Peyer's patch (tissue), 4 donors: ENCODE measurements around the gene PSAP. TPM values are rescaled to one million over a fixed set of nuclear protein-coding genes. Genes with fewer than 3 reads are reported as not detected.
A peak's percentile ranks its signal among the peaks of the same experiment; 100 is the strongest.

Source experiments
- DNase-seq, 3 donors: peaks; one replicate each; pipeline ENCODE4 v3.0.0-alpha.2; 2017 to 2019
- H3K27ac ChIP-seq, 4 donors: fragments of 200-600 bp; sonication (generic); one replicate each; pipeline ENCODE4 v1.5.1; 2016 to 2019
- H3K27me3 ChIP-seq, 2 donors: fragments of 200-600 bp; sonication (generic); one replicate each; pipeline ENCODE4 v1.5.1; 2019
- H3K36me3 ChIP-seq, 3 donors: fragments of 200-600 bp; sonication (generic); one replicate each; pipeline ENCODE4 v1.5.1; 2016 to 2019
- H3K4me1 ChIP-seq, 4 donors: fragments of 200-600 bp; sonication (generic); one replicate each; pipeline ENCODE4 v1.5.1; 2016 to 2019
- H3K4me3 ChIP-seq, 4 donors: fragments of 200-600 bp; sonication (generic); 1 replicate in 3 of 4; 2 replicates in 1 of 4; pipeline ENCODE4 v1.5.1; 2016 to 2019; ENCODE audit warnings: mild to moderate bottlenecking in 1 of 4
- H3K9me3 ChIP-seq, 4 donors: fragments of 200-600 bp; sonication (generic); one replicate each; pipeline ENCODE4 v1.5.1; 2016 to 2019; ENCODE audit warnings: mild to moderate bottlenecking in 1 of 4
- POLR2A ChIP-seq, 2 donors: fragments of 450-650 bp; IDR thresholded peaks; one replicate each; pipeline ENCODE4 v1.5.1; 2017; ENCODE audit warnings: antibody characterized with exemption in 2 of 2, mild to moderate bottlenecking in 2 of 2, moderate library complexity in 2 of 2
- total RNA-seq, 4 donors: library from RNA; depleted of rRNA; stranded (reverse); fragments of >200 nt; gene quantifications; one replicate each; pipeline ENCODE4 v1.1.0, GENCODE V29; 2016
- TF ChIP-seq, protein P1 (sequence below), 6 experiments: fragments of 450-650 bp in 4 of 6; fragments of 200-600 bp in 2 of 6; sonication (generic) in 1 of 6; IDR thresholded peaks; one replicate each; pipeline ENCODE4 v1.5.1; 2017 to 2019; ENCODE audit warnings: antibody characterized with exemption in 6 of 6, mild to moderate bottlenecking in 3 of 6, moderate library complexity in 1 of 6

PSAP gene
- total RNA-seq, 4 donors from 2014 or later: 193 to 647 (median 491) TPM

DNA sequence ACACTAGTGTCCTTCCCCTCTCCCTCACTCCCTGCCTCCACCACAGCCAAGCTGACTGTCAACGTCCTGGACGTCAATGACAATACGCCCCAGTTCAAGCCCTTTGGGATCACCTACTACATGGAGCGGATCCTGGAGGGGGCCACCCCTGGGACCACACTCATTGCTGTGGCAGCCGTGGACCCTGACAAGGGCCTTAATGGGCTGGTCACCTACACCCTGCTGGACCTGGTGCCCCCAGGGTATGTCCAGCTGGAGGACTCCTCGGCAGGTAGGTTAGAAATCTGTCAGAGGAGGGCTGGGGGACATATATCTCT, 52.8 kb downstream of the PSAP start:
- TF ChIP-seq, protein P1, sequence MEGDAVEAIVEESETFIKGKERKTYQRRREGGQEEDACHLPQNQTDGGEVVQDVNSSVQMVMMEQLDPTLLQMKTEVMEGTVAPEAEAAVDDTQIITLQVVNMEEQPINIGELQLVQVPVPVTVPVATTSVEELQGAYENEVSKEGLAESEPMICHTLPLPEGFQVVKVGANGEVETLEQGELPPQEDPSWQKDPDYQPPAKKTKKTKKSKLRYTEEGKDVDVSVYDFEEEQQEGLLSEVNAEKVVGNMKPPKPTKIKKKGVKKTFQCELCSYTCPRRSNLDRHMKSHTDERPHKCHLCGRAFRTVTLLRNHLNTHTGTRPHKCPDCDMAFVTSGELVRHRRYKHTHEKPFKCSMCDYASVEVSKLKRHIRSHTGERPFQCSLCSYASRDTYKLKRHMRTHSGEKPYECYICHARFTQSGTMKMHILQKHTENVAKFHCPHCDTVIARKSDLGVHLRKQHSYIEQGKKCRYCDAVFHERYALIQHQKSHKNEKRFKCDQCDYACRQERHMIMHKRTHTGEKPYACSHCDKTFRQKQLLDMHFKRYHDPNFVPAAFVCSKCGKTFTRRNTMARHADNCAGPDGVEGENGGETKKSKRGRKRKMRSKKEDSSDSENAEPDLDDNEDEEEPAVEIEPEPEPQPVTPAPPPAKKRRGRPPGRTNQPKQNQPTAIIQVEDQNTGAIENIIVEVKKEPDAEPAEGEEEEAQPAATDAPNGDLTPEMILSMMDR (IDR thresholded peaks at IDR 0.05): no peak
- H3K4me1 ChIP-seq: peaks cover 0 to 3% (median 0%) of the 10 kb centered on the region in 4 donors
- H3K27ac ChIP-seq: peak overlapping the region in 1 of 4 donors; percentile 35
- H3K27me3 ChIP-seq: no peaks in the 10 kb centered on the region
- H3K36me3 ChIP-seq: no peaks in the 10 kb centered on the region
- peak in 1 of 3 donors; percentile 39 for DNase-seq
- no peaks in the 10 kb centered on the region for H3K9me3 ChIP-seq
- H3K4me3 ChIP-seq: no peak overlapping the region

DNA sequence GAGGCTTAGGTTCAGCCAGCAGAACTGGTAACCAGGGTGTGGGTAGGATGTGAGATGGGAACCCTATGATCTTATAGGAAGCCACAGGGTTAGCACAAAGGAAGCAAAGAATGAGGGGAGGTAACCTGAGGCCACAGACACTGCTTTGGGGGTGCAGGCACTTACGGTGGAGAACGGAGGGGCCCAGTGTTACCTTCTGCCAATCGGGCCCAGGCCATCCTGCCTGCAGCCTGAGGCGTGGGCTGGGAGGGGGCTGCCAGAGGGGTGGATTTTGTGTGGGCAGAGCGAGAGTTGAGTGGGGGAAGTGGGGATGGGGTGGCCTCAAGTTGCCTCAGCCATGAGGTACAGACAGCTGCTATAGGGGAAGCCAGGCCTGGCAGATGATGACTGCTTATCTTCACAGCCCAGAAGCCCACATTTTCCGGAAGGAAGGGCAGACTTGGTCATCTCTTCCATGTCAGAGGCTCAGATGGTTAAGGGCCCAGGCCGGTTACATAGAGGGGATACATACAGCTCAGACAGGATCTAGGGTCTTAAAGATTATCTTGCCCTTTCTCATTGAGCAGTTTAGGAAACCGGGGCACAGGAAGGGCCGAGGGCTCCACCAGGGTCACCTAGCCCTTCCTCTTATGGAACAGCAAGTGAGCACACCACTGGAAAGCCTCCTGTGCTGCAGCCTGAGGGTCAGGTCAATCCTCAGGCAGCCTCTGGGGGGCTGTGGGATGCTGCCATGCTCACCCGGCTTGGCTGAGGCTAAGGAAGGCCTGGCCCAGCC, 53.3 kb downstream of the PSAP start:
- TF ChIP-seq POLR2A (IDR thresholded peaks at IDR 0.05): no peak
- TF ChIP-seq, protein P1 (IDR thresholded peaks at IDR 0.05): no peak
- no peak overlapping the region for H3K4me3 ChIP-seq
- no peaks in the 10 kb centered on the region for H3K27me3 ChIP-seq
- H3K9me3 ChIP-seq: no peaks in the 10 kb centered on the region
- H3K4me1 ChIP-seq: peaks cover 0 to 3% (median 0%) of the 10 kb centered on the region in 4 donors
- H3K27ac ChIP-seq: peak overlapping the region in 1 of 4 donors; percentile 35
- no peaks in the 10 kb centered on the region for H3K36me3 ChIP-seq
- DNase-seq: no peak

DNA sequence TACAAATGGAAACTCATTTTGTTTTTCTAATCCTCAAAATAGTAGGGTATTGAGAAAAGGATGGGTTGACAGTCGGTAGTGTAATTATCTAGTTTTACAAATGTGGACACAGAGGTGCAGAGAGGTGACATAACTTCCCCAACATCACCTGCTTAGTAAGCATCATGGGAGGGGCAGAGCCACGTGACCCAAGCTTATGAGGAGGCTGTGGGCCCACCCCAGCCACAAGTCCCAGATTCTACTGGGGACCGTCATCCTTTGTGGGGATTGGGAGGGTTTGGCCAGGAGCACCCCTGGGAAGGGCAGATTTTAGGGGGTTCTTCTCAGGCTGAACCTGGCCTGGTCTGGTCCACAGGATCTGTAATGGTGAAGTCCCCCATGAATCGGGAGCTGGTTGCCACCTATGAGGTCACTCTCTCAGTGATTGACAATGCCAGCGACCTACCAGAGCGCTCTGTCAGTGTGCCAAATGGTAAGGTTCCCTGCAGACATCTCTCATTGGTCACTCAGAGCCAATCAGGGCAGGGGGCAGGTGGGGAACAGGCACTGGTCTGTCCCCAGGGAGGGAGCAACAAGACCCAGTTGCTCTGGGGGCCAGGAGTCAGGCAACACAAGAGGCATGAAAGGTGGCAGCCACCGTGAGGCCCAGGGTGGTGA, 54.2 kb downstream of the PSAP start:
- H3K4me3 ChIP-seq: no peak overlapping the region
- no peaks in the 10 kb centered on the region for H3K9me3 ChIP-seq
- peaks cover 0 to 3% (median 0%) of the 10 kb centered on the region in 4 donors for H3K4me1 ChIP-seq
- H3K27ac ChIP-seq: no peak overlapping the region
- H3K36me3 ChIP-seq: no peaks in the 10 kb centered on the region
- TF ChIP-seq, protein P1 (IDR thresholded peaks at IDR 0.05): no peak
- no peak for TF ChIP-seq POLR2A (IDR thresholded peaks at IDR 0.05)
- H3K27me3 ChIP-seq: no peaks in the 10 kb centered on the region
- DNase-seq: no peak

DNA sequence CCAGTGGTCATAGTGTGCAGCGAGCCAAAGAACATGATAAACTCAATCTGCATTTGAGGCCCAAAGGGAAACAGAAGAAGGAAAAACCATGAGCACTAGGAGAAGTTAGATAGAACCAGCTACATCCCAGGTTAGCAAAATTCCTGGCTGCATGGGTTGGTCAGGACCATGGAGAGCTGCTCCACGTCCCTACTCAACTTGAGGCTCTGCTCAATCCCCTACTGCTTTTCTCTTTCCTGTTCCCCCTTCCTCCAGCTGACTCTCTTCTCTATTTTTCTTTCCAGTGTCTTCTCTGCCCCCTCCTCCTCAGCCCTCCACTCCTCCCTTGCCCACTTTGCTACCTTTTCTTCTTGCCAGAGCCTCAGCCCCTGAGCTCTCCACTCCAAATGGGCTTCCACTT, 55.8 kb downstream of the PSAP start:
- TF ChIP-seq, protein P1 (IDR thresholded peaks at IDR 0.05): no peak
- no peak for TF ChIP-seq POLR2A (IDR thresholded peaks at IDR 0.05)
- Histone ChIP-seq H3K27me3 (no peaks in the 10 kb centered on the region), H3K9me3 (no peaks in the 10 kb centered on the region), H3K4me1 (peaks cover 0 to 4% (median 0%) of the 10 kb centered on the region in 4 donors), H3K36me3 (no peaks in the 10 kb centered on the region), H3K27ac (no peak overlapping the region), H3K4me3 (no peak overlapping the region)
- no peak for DNase-seq

DNA sequence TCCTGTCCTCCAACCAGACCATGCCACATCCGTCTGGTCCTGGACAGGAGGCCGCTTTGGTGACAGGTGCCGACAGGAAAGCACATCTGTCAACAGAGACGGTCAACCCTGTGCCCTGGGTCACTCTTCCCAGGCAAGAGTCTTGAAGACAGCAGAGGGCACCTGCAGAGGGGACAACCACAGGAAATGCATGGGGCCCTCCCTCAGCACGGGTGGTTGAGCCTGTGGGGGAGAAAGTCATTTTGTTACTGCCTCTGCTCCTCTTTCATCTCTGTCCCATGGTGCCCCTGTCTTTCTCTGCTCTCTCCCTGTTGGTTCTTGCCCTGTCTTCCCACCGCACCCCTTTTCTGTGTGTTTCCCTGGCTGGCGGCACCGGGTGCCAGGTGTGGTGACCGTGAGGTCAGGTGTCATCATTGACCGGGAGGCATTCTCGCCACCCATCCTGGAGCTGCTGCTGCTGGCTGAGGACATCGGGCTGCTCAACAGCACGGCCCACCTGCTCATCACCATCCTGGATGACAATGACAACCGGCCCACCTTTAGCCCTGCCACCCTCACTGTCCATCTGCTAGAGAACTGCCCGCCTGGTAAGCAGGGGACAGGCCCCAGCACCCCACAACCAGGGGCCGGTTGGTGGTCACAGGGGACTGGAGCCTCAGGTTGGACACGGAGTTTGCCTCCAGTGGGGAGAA, 60.2 kb downstream of the PSAP start:
- H3K4me3 ChIP-seq: peak overlapping the region in 1 of 4 donors; percentile 16
- H3K9me3 ChIP-seq: no peaks in the 10 kb centered on the region
- no peaks in the 10 kb centered on the region for H3K27me3 ChIP-seq
- no peaks in the 10 kb centered on the region for H3K36me3 ChIP-seq
- peaks cover 0 to 7% (median 0%) of the 10 kb centered on the region in 4 donors for H3K4me1 ChIP-seq
- DNase-seq: peak; percentile 27 to 77 (median 74)
- TF ChIP-seq, protein P1 (IDR thresholded peaks at IDR 0.05): no peak
- TF ChIP-seq POLR2A (IDR thresholded peaks at IDR 0.05): no peak
- H3K27ac ChIP-seq: peak overlapping the region in 1 of 4 donors; percentile 39
